ENCODE measurements around the gene CA10.

Gene CA10

GRCh38 chr17:51795401-51795800, 363.1 kb downstream of the CA10 start:
- intact Hi-C loops (cut with DNase I): no loop called here
- no peak for DNase-seq

GRCh38 chr17:51794466-51794865, 364.0 kb downstream of the CA10 start:
- no peak for DNase-seq

GRCh38 chr17:51793686-51794085, 364.8 kb downstream of the CA10 start:
- no peak for DNase-seq
- intact Hi-C loops (cut with DNase I): no loop called here

More at GRCh38 chr17:51794466-51794865, 364.0 kb downstream of the CA10 start:
- intact Hi-C loops (cut with DNase I): no loop called here

GRCh38 chr17:51778842-51779241, 379.7 kb downstream of the CA10 start:
- intact Hi-C loops (cut with DNase I): no loop called here
- DNase-seq: no peak

GRCh38 chr17:51770027-51770759, 388.3 kb downstream of the CA10 start:
- intact Hi-C loops (cut with DNase I): no loop called here

GRCh38 chr17:51769231-51769630, 389.3 kb downstream of the CA10 start:
- no peak for DNase-seq
- intact Hi-C loops (cut with DNase I): no loop called here

More at GRCh38 chr17:51770027-51770759, 388.3 kb downstream of the CA10 start:
- DNase-seq: no peak

GRCh38 chr17:51768706-51769105, 389.8 kb downstream of the CA10 start:
- intact Hi-C loops (cut with DNase I): no loop called here
- no peak for DNase-seq

- DNase-seq: no peak
- intact Hi-C loops (cut with DNase I): no loop called here
These were observed 391.2 kb downstream of the CA10 start for GRCh38 chr17:51767287-51767686.

GRCh38 chr17:51765282-51766135, 393.0 kb downstream of the CA10 start:
- no peak for DNase-seq
- intact Hi-C loops (cut with DNase I): loop anchor here (2.0 kb wide), 1 partner anchor 341 kb away; no protein-coding TSS in a partner anchor

- intact Hi-C loops (cut with DNase I): loop anchor here (2.0 kb wide), 1 partner anchor 342 kb away; no protein-coding TSS in a partner anchor
- peak in 8 of 10 donors; percentile 14 to 89 (median 41) for DNase-seq
These were observed 394.0 kb downstream of the CA10 start for GRCh38 chr17:51764387-51764971.

- DNase-seq: no peak
- intact Hi-C loops (cut with DNase I): no loop called here
These were observed 395.5 kb downstream of the CA10 start for GRCh38 chr17:51763058-51763457.

GRCh38 chr17:51761105-51761504, 397.4 kb downstream of the CA10 start:
- intact Hi-C loops (cut with DNase I): no loop called here
- no peak for DNase-seq

- intact Hi-C loops (cut with DNase I): no loop called here
These were observed 399.3 kb downstream of the CA10 start for GRCh38 chr17:51759260-51759659.

GRCh38 chr17:51751072-51751471, 407.4 kb downstream of the CA10 start:
- intact Hi-C loops (cut with DNase I): no loop called here
- DNase-seq: no peak

More at GRCh38 chr17:51759260-51759659, 399.3 kb downstream of the CA10 start:
- DNase-seq: no peak

GRCh38 chr17:51748749-51749604, 409.5 kb downstream of the CA10 start:
- intact Hi-C loops (cut with DNase I): no loop called here

GRCh38 chr17:51746421-51746820, 412.1 kb downstream of the CA10 start:
- no peak for DNase-seq
- intact Hi-C loops (cut with DNase I): no loop called here

More at GRCh38 chr17:51748749-51749604, 409.5 kb downstream of the CA10 start:
- DNase-seq: no peak

GRCh38 chr17:51745993-51746392, 412.5 kb downstream of the CA10 start:
- no peak for DNase-seq
- intact Hi-C loops (cut with DNase I): no loop called here

- intact Hi-C loops (cut with DNase I): no loop called here
- no peak for DNase-seq
These were observed 415.0 kb downstream of the CA10 start for GRCh38 chr17:51743477-51743876.

- no peak for DNase-seq
- intact Hi-C loops (cut with DNase I): no loop called here
These were observed 415.9 kb downstream of the CA10 start for GRCh38 chr17:51742571-51742970.

- no peak for DNase-seq
- intact Hi-C loops (cut with DNase I): no loop called here
These were observed 417.1 kb downstream of the CA10 start for GRCh38 chr17:51741458-51741857.
